Right atrium auricular region (tissue), 2 donors: Measurements from ENCODE around the gene RNF212. TPM values are rescaled to one million over a fixed set of nuclear protein-coding genes. Genes with fewer than 3 reads are reported as not detected.

Experiments used
- DNase-seq: peaks from one replicate; pipeline ENCODE4 v3.0.0-alpha.2; 2019; ENCODE audit warnings: low spot score
- H3K27ac ChIP-seq, 2 donors: fragments of 200-600 bp; sonication (generic); 1 replicate in 1 of 2; 2 replicates in 1 of 2; pipeline ENCODE4 v1.5.1; 2016 to 2019
- H3K27me3 ChIP-seq, 2 donors: fragments of 200-600 bp; sonication (generic); one replicate each; pipeline versions ENCODE4 v1.5.1 to v1.6.0; 2017 to 2019
- H3K36me3 ChIP-seq: fragments of 200-600 bp; sonication (generic); one replicate; pipeline ENCODE4 v1.5.1; 2016
- H3K4me1 ChIP-seq, 2 donors: fragments of 200-600 bp; sonication (generic); one replicate each; pipeline versions ENCODE4 v1.5.1 to v1.6.0; 2017 to 2019
- H3K4me3 ChIP-seq, 2 donors: fragments of 200-600 bp; sonication (generic); 1 replicate in 1 of 2; 2 replicates in 1 of 2; pipeline ENCODE4 v1.5.1; 2017 to 2019; ENCODE audit warnings: mild to moderate bottlenecking in 1 of 2, moderate library complexity in 1 of 2
- H3K9me3 ChIP-seq, 2 donors: fragments of 200-600 bp; sonication (generic); one replicate each; pipeline ENCODE4 v1.5.1; 2019
- total RNA-seq, 2 donors: library from RNA; depleted of rRNA; stranded (reverse); fragments of >200 nt; gene quantifications; one replicate each; pipeline ENCODE4 v1.1.0, GENCODE V29; 2016
- TF ChIP-seq, protein P1 (sequence below), 2 donors: fragments of 200-600 bp; sonication (generic); IDR thresholded peaks; one replicate each; pipeline ENCODE4 v1.5.1; 2019; ENCODE audit warnings: antibody characterized with exemption in 2 of 2

The RNF212 gene, protein sequence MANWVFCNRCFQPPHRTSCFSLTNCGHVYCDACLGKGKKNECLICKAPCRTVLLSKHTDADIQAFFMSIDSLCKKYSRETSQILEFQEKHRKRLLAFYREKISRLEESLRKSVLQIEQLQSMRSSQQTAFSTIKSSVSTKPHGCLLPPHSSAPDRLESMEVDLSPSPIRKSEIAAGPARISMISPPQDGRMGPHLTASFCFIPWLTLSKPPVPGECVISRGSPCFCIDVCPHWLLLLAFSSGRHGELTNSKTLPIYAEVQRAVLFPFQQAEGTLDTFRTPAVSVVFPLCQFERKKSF
- 1 to 10 TPM; 1.9 TPM for total RNA-seq

GRCh38 chr4:1113311-1114009 is at the start of gene RNF212:
Gene RNF212 (minus strand): TSS chr4:1113564. CDS start chr4:1113464, 100 bp downstream.
- TF ChIP-seq, protein P1, sequence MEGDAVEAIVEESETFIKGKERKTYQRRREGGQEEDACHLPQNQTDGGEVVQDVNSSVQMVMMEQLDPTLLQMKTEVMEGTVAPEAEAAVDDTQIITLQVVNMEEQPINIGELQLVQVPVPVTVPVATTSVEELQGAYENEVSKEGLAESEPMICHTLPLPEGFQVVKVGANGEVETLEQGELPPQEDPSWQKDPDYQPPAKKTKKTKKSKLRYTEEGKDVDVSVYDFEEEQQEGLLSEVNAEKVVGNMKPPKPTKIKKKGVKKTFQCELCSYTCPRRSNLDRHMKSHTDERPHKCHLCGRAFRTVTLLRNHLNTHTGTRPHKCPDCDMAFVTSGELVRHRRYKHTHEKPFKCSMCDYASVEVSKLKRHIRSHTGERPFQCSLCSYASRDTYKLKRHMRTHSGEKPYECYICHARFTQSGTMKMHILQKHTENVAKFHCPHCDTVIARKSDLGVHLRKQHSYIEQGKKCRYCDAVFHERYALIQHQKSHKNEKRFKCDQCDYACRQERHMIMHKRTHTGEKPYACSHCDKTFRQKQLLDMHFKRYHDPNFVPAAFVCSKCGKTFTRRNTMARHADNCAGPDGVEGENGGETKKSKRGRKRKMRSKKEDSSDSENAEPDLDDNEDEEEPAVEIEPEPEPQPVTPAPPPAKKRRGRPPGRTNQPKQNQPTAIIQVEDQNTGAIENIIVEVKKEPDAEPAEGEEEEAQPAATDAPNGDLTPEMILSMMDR (IDR thresholded peaks at IDR 0.05), result no peak
- no peak within 1 kb of the TSS for H3K27ac ChIP-seq
- no peaks in the 10 kb centered on the region for H3K9me3 ChIP-seq
- no peaks in the 10 kb centered on the region for H3K36me3 ChIP-seq
- no peaks in the 10 kb centered on the region for H3K27me3 ChIP-seq
- DNase-seq, result no peak
- H3K4me3 ChIP-seq, result peak within 1 kb of the TSS; percentile 30 to 37
- peaks cover 0 to 5% of the 10 kb centered on the region in 2 donors for H3K4me1 ChIP-seq

DNA sequence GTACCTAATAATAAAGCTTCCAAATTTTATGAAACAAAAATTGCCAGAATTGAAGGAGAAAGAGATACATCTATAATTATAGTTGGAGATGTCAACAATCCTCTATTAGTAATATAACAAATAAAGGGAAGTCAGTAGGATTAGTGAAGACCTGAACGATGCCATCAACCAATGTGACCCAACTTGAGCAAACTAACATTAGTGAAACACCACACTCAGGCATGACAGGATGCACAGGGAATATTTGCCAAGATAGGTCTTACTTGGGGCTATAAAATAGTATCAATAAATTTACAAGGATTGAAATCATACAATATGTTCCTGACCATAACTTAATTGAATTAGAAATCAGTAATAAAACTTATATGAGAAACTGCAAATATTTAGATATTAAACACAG is 47.0 kb upstream of the RNF212 start:
- Histone ChIP-seq H3K36me3 (no peaks in the 10 kb centered on the region), H3K9me3 (peaks cover 0 to 16% of the 10 kb centered on the region in 2 donors), H3K4me1 (peaks cover 0 to 4% of the 10 kb centered on the region in 2 donors), H3K27ac (no peak overlapping the region), H3K4me3 (no peak overlapping the region), H3K27me3 (no peaks in the 10 kb centered on the region)
- no peak for DNase-seq
- TF ChIP-seq, protein P1 (IDR thresholded peaks at IDR 0.05), result no peak

DNA sequence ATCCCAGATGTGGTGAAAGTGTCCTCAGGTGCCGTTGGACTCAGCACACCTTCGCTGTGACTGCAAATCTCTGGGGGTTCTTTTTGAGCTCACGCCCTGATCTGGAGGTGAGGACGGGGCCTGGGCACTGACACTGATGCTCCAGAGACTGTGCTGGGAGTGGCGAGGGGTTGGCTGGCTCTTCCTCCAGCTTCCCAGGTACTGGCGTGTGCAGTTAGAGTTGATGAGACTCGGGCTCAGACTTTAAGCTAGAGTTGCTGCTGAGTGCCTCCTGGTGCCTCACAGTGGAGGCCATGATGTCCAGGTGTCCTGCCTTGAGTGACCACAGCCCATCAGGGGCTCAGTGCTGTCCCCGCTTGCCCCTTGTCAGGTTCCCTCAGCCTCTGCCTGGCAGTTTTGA is 42.7 kb upstream of the RNF212 start:
- Histone ChIP-seq H3K4me1 (peaks cover 0 to 21% of the 10 kb centered on the region in 2 donors), H3K4me3 (no peak overlapping the region), H3K9me3 (peaks cover 0 to 16% of the 10 kb centered on the region in 2 donors), H3K27me3 (no peaks in the 10 kb centered on the region), H3K27ac (peak overlapping the region in 1 of 2 donors; percentile 42), H3K36me3 (no peaks in the 10 kb centered on the region)
- DNase-seq, result no peak
- TF ChIP-seq, protein P1 (IDR thresholded peaks at IDR 0.05), result no peak

DNA sequence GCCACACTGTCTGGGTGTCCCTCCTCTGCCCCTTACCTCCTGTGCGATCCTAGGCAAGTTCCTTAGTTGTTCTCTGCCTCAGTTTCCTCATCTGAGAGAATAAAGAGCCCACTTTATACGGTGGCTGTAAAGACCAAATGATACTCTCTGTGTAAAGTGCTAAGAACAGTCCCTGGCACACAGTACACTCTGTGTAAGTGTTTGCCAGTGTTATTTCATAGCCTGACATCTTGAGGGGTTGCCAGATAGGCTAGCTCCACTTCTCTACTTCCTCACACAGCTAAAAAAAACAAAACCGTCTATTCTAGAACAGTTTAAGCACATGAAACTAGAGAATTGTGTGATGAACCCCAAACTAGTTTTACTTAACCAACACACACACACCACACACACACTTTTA is 42.0 kb upstream of the RNF212 start:
- peak overlapping the region; percentile 42 to 53 for H3K27ac ChIP-seq
- DNase-seq, result no peak
- TF ChIP-seq, protein P1 (IDR thresholded peaks at IDR 0.05), result no peak
- no peak overlapping the region for H3K4me3 ChIP-seq
- peaks cover 0 to 16% of the 10 kb centered on the region in 2 donors for H3K9me3 ChIP-seq
- H3K36me3 ChIP-seq, result no peaks in the 10 kb centered on the region
- H3K4me1 ChIP-seq, result peaks cover 0 to 21% of the 10 kb centered on the region in 2 donors
- H3K27me3 ChIP-seq, result no peaks in the 10 kb centered on the region

- DNase-seq, result no peak
- no peak overlapping the region for H3K4me3 ChIP-seq
These were observed 41.3 kb upstream of the RNF212 start for GRCh38 chr4:1154523-1155182.

More at GRCh38 chr4:1154523-1155182, 41.3 kb upstream of the RNF212 start:
- Histone ChIP-seq H3K4me1 (peaks cover 0 to 21% of the 10 kb centered on the region in 2 donors), H3K27me3 (no peaks in the 10 kb centered on the region), H3K27ac (peak overlapping the region; percentile 42 to 53), H3K36me3 (no peaks in the 10 kb centered on the region), H3K9me3 (peaks cover 0 to 16% of the 10 kb centered on the region in 2 donors)
- TF ChIP-seq, protein P1 (IDR thresholded peaks at IDR 0.05), result no peak
